ENCODE results near the gene FAAH2.
"Not testable (repeated sequence)": the region's sequence is repeated elsewhere in the genome, so short reads cannot be mapped to it uniquely, and the experiment has no call there.

FAAH2 gene

DNA sequence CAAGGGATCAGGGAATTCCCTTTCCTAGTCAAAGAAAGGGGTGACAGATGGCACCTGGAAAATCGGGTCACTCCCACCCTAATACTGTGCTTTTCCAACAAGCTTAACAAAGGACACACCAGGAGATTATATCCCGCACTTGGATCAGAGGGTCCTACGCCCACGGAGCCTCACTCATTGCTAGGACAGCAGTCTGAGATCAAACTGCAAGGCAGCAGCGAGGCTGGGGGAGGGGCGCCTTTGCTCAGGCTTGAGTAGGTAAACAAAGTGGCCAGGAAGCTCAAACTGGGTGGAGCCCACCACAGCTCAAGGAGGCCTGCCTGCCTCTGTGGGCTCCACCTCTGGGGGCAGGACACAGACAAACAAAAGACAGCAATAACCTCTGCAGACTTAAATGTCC is 9.2 kb downstream of the FAAH2 start:
- not testable (repeated sequence) for H3K36me3 ChIP-seq (ENCODE audit: control insufficient read depth in 1 of 2, insufficient read depth in 2 of 2, low read length in 2 of 2); H3K27ac ChIP-seq (ENCODE audit: low read length); H3K4me3 ChIP-seq (ENCODE audit: low read depth in 1 of 2, low read length in 2 of 2); H3K27me3 ChIP-seq (ENCODE audit: low read depth, low read length); H3K9me3 ChIP-seq (ENCODE audit: control insufficient read depth in 1 of 2, low read length in 2 of 2); H3K4me1 ChIP-seq (ENCODE audit: control insufficient read depth in 1 of 2, insufficient read depth in 2 of 2, low read length in 2 of 2)

DNA sequence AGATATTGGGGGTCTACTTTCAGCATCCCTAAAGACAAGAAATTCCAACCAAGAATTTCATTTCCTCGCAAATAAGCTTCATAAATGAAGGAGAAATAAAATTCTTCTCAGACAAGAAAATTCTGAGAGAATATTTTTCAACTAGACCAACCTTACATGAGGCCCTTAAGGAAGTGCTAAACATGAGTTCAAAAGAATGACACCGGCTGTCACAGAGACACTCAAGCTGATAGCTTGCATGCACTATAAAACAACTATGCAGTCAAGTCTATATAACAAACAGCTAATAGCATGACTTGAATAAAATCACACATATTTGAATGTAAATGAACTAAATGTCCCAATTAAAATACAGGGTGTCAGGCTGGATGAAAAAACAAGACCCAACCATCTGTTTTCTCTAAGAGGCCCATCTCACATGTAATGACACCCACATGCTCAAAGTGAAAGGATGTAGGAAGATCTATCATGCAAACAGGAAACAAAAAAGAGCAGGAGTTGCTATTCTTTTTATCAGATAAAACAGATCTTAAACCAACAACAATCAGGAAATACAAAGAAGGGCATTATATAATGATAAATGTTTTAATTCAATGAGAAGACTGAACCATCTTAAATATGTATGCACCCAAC is 27.2 kb downstream of the FAAH2 start:
- Histone ChIP-seq H3K4me1 (ENCODE audit: control insufficient read depth in 1 of 2, insufficient read depth in 2 of 2, low read length in 2 of 2) (no peaks in the 10 kb centered on the region), H3K4me3 (ENCODE audit: low read depth in 1 of 2, low read length in 2 of 2) (no peak overlapping the region), H3K27ac (ENCODE audit: low read length) (no peak overlapping the region), H3K9me3 (ENCODE audit: control insufficient read depth in 1 of 2, low read length in 2 of 2) (peaks cover 0 to 3% of the 10 kb centered on the region in 2 donors), H3K27me3 (ENCODE audit: low read depth, low read length) (no peaks in the 10 kb centered on the region), H3K36me3 (ENCODE audit: control insufficient read depth in 1 of 2, insufficient read depth in 2 of 2, low read length in 2 of 2) (no peaks in the 10 kb centered on the region)

DNA sequence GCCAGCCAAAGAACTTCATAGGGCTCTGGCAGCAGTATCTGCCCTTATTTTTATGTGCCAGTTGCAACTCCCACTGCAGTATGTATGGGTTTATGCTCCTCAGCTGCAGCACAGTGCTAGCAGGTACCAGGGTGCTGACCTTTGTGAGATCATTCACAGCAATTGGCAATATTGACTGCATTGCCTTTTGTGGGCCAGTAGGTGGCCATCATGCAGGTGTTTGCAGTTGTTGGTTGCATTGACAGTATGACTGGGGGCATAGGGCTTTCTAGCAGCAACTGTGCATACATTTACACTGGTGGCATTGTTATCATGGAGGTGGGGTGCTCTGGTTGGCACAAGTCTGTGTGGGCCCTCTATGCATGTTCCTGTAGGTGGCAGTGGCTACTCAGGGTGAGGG is 42.5 kb downstream of the FAAH2 start:
- H3K4me1 ChIP-seq (ENCODE audit: control insufficient read depth in 1 of 2, insufficient read depth in 2 of 2, low read length in 2 of 2): no peaks in the 10 kb centered on the region
- H3K27ac ChIP-seq (ENCODE audit: low read length): no peak overlapping the region
- no peaks in the 10 kb centered on the region for H3K27me3 ChIP-seq (ENCODE audit: low read depth, low read length)
- no peaks in the 10 kb centered on the region for H3K36me3 ChIP-seq (ENCODE audit: control insufficient read depth in 1 of 2, insufficient read depth in 2 of 2, low read length in 2 of 2)
- H3K9me3 ChIP-seq (ENCODE audit: control insufficient read depth in 1 of 2, low read length in 2 of 2): no peaks in the 10 kb centered on the region
- H3K4me3 ChIP-seq (ENCODE audit: low read depth in 1 of 2, low read length in 2 of 2): no peak overlapping the region

DNA sequence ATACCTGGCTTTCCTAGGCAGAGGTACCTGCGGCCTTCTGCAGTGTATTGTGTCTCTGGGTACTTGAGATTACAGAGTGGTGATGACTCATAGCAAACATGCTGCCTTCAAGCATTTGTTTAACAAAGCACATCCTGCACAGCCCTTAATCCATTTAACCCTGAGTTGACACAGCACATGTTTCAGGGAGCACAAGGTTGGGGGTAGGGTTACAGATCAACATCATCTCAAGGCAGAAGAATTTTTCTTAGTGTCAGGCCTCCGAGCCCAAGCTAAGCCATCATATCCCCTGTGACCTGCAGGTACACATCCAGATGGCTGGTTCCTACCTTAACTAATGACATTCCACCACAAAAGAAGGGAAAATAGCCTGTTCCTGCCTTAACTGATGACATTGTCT is 49.3 kb downstream of the FAAH2 start:
- not testable (repeated sequence) for H3K27me3 ChIP-seq (ENCODE audit: low read depth, low read length); H3K36me3 ChIP-seq (ENCODE audit: control insufficient read depth in 1 of 2, insufficient read depth in 2 of 2, low read length in 2 of 2); H3K4me1 ChIP-seq (ENCODE audit: control insufficient read depth in 1 of 2, insufficient read depth in 2 of 2, low read length in 2 of 2); H3K9me3 ChIP-seq (ENCODE audit: control insufficient read depth in 1 of 2, low read length in 2 of 2); H3K27ac ChIP-seq (ENCODE audit: low read length); H3K4me3 ChIP-seq (ENCODE audit: low read depth in 1 of 2, low read length in 2 of 2)

DNA sequence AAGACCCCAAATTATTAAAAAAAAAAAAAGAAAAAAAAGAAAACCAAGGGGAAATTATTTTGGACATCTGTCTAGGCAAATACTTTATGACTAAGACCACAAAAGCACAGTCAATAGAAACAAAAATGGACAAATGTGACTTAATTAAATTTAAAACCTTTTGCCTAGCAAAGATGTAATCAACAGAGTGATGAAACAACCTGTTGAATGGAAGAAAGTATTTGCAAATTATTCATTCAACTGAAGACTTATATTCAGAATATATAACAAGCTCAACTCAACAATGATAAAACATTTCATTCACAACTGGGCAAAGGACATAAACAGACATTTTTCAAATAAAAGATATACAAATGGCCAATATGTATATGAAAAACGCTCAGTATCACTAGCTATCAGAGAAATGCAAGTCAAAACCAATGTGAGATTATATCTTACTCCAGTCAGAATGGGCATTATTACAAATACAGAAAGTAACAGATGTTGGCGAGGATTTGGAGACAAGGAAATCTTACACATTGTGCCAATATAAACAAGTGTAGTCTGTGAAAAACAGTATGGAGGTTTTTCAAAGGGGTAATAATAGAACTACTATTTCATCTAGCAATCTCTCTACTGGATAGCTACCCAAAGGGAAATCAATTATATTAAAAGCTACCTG is 67.1 kb downstream of the FAAH2 start:
- H3K27ac ChIP-seq (ENCODE audit: low read length): no peak overlapping the region
- H3K4me3 ChIP-seq (ENCODE audit: low read depth in 1 of 2, low read length in 2 of 2): no peak overlapping the region
- no peaks in the 10 kb centered on the region for H3K4me1 ChIP-seq (ENCODE audit: control insufficient read depth in 1 of 2, insufficient read depth in 2 of 2, low read length in 2 of 2)
- H3K36me3 ChIP-seq (ENCODE audit: control insufficient read depth in 1 of 2, insufficient read depth in 2 of 2, low read length in 2 of 2): no peaks in the 10 kb centered on the region
- H3K27me3 ChIP-seq (ENCODE audit: low read depth, low read length): no peaks in the 10 kb centered on the region
- no peaks in the 10 kb centered on the region for H3K9me3 ChIP-seq (ENCODE audit: control insufficient read depth in 1 of 2, low read length in 2 of 2)

DNA sequence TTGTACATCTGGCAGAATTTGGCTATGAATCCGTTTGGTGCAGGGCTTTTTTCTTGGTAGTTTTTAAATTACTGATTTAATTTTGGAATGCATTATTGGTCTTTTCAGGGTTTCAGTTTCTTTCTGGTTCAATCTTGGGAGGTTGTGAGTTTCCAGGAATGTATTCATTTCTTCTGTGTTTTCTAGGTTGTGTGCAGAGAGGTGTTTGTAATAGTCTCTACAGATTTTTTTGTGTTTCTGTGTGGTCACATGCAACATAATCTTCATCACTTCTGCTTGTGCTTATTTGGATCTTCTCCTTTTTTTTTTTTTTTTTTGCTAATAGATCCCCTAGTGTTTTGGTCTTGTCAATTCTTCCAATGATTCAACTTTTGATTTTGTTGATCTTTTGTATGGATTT is 77.6 kb downstream of the FAAH2 start:
- H3K4me3 ChIP-seq (ENCODE audit: low read depth in 1 of 2, low read length in 2 of 2): no peak overlapping the region
- no peaks in the 10 kb centered on the region for H3K4me1 ChIP-seq (ENCODE audit: control insufficient read depth in 1 of 2, insufficient read depth in 2 of 2, low read length in 2 of 2)
- no peaks in the 10 kb centered on the region for H3K27me3 ChIP-seq (ENCODE audit: low read depth, low read length)
- no peaks in the 10 kb centered on the region for H3K9me3 ChIP-seq (ENCODE audit: control insufficient read depth in 1 of 2, low read length in 2 of 2)
- no peaks in the 10 kb centered on the region for H3K36me3 ChIP-seq (ENCODE audit: control insufficient read depth in 1 of 2, insufficient read depth in 2 of 2, low read length in 2 of 2)
- H3K27ac ChIP-seq (ENCODE audit: low read length): no peak overlapping the region

DNA sequence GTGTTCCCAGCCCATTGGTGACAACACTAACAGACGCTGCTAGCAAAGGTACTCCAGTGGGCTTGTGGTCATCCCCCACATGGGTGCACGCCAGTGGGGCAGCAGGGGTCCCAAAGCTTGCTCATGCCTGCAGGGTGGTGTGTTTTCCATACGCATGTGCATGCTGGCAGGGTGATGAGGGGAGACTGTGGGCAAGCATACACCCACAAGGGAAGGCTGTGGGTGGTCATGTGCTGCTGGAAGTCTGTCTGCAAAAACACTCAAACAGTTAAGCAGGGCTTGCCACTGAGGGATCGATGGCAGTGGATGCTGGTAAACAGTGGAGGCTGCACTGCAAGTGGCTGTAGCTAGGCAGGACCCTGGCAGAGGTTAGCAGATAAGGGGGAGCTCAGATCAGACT is 79.9 kb downstream of the FAAH2 start:
- Histone ChIP-seq H3K4me1 (ENCODE audit: control insufficient read depth in 1 of 2, insufficient read depth in 2 of 2, low read length in 2 of 2) (no peaks in the 10 kb centered on the region), H3K27me3 (ENCODE audit: low read depth, low read length) (no peaks in the 10 kb centered on the region), H3K36me3 (ENCODE audit: control insufficient read depth in 1 of 2, insufficient read depth in 2 of 2, low read length in 2 of 2) (no peaks in the 10 kb centered on the region), H3K9me3 (ENCODE audit: control insufficient read depth in 1 of 2, low read length in 2 of 2) (no peaks in the 10 kb centered on the region), H3K4me3 (ENCODE audit: low read depth in 1 of 2, low read length in 2 of 2) (no peak overlapping the region), H3K27ac (ENCODE audit: low read length) (no peak overlapping the region)

DNA sequence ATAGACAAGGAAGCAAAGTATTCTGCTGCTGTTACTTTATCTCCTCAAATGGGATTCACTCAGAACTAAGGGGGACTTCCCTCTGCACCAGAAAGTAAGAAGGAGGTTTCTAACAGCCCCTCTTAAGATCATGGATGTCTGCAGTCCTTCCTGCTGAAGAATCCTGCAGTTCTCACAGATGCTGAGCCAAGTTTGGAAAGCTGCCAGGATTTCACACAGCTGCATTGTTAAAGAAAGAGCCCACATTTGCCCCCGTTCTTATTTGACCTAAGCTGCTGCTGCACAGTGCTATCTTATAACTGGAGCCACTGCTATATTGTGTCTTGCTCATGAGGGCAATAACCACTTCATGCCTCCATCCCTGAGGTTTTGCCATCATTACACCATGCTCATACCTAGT is 81.1 kb downstream of the FAAH2 start:
- Histone ChIP-seq H3K27ac (ENCODE audit: low read length) (no peak overlapping the region), H3K4me3 (ENCODE audit: low read depth in 1 of 2, low read length in 2 of 2) (no peak overlapping the region), H3K4me1 (ENCODE audit: control insufficient read depth in 1 of 2, insufficient read depth in 2 of 2, low read length in 2 of 2) (no peaks in the 10 kb centered on the region), H3K36me3 (ENCODE audit: control insufficient read depth in 1 of 2, insufficient read depth in 2 of 2, low read length in 2 of 2) (no peaks in the 10 kb centered on the region), H3K9me3 (ENCODE audit: control insufficient read depth in 1 of 2, low read length in 2 of 2) (no peaks in the 10 kb centered on the region), H3K27me3 (ENCODE audit: low read depth, low read length) (no peaks in the 10 kb centered on the region)

DNA sequence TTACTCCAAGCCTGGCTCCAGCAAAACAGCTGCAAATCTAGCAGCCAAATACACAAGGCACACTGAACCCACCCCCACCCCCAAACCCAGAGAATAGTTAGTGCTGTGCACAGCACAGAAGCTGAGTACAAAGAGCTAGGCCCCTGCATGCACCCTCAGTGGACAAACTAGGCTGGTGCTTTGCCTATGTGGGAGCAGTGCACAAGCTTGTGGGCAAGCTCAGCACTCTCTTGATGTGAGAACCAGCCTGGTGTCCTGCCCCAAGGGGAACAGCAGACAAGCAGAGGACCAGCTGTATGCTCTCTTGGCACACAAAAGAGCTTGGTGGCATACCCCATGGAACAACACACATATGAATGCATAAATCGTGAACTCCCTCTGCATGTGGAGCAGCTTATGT is 81.7 kb downstream of the FAAH2 start:
- no peaks in the 10 kb centered on the region for H3K9me3 ChIP-seq (ENCODE audit: control insufficient read depth in 1 of 2, low read length in 2 of 2)
- H3K36me3 ChIP-seq (ENCODE audit: control insufficient read depth in 1 of 2, insufficient read depth in 2 of 2, low read length in 2 of 2): no peaks in the 10 kb centered on the region
- no peak overlapping the region for H3K4me3 ChIP-seq (ENCODE audit: low read depth in 1 of 2, low read length in 2 of 2)
- H3K27ac ChIP-seq (ENCODE audit: low read length): no peak overlapping the region
- H3K27me3 ChIP-seq (ENCODE audit: low read depth, low read length): no peaks in the 10 kb centered on the region
- H3K4me1 ChIP-seq (ENCODE audit: control insufficient read depth in 1 of 2, insufficient read depth in 2 of 2, low read length in 2 of 2): no peaks in the 10 kb centered on the region

DNA sequence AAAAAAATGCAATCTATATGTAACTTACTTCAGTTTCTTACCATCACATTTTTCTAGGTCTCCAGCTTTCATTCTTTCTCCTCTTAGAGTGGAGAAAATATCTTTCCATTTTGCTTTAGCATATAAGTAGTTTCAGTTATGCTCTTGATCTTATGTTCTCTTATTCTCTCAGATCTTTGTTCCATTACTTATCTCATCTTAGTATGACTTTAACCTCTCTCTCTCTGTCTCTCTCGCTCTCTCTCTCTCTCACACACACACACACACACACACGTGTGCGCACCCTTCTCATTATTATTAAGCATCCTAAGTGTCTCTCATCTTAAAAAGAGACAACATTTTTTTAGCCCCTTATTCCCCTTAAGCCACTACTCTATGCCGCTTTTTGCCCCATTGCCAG is 92.8 kb downstream of the FAAH2 start:
- Histone ChIP-seq H3K9me3 (ENCODE audit: control insufficient read depth in 1 of 2, low read length in 2 of 2) (no peaks in the 10 kb centered on the region), H3K27me3 (ENCODE audit: low read depth, low read length) (no peaks in the 10 kb centered on the region), H3K4me3 (ENCODE audit: low read depth in 1 of 2, low read length in 2 of 2) (no peak overlapping the region)

DNA sequence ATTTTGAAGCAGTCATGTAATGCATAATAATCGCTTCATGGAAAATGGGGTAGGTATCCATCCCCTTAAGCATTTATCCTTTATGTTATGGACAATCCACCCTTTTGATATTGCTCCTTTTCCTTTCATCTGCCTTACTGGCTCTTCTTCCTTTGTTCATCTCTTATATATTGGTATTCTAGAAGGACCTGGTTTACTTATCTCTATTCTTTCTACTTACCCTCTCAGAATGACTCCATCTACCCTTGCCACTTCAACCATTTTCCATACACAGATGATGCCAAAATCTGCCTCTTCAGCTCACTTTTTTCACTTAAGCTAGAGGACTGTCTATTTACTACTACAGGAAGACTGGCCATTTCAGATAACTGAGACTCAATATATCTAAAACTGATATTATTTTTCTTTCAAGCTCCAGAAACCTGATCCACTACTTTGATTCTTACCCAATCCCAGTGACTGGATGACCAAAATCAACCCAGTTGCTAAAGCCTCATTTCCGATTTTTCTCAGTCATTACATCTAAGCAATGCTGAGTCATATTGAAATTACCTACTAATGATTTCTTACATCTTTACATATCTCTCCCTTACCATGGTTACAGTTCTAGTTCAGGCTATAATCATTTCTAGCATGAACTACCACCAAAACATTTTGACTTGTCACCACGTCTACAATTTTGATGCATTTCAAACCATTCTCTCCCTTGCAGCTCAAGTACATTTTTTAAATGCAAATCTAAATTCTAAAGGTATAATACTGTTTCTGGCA is 93.7 kb downstream of the FAAH2 start:
- Histone ChIP-seq H3K36me3 (ENCODE audit: control insufficient read depth in 1 of 2, insufficient read depth in 2 of 2, low read length in 2 of 2) (no peaks in the 10 kb centered on the region), H3K9me3 (ENCODE audit: control insufficient read depth in 1 of 2, low read length in 2 of 2) (no peaks in the 10 kb centered on the region), H3K27ac (ENCODE audit: low read length) (no peak overlapping the region), H3K4me1 (ENCODE audit: control insufficient read depth in 1 of 2, insufficient read depth in 2 of 2, low read length in 2 of 2) (no peaks in the 10 kb centered on the region), H3K27me3 (ENCODE audit: low read depth, low read length) (no peaks in the 10 kb centered on the region), H3K4me3 (ENCODE audit: low read depth in 1 of 2, low read length in 2 of 2) (no peak overlapping the region)

More for the DNA sequence above, 92.8 kb downstream of the FAAH2 start:
- H3K4me1 ChIP-seq (ENCODE audit: control insufficient read depth in 1 of 2, insufficient read depth in 2 of 2, low read length in 2 of 2): no peaks in the 10 kb centered on the region
- H3K27ac ChIP-seq (ENCODE audit: low read length): no peak overlapping the region
- no peaks in the 10 kb centered on the region for H3K36me3 ChIP-seq (ENCODE audit: control insufficient read depth in 1 of 2, insufficient read depth in 2 of 2, low read length in 2 of 2)

Data from muscle layer of duodenum (tissue), 2 donors.